PC-3 (cell line): Measurements from ENCODE around the gene USH1G. TPM values are rescaled to one million over a fixed set of nuclear protein-coding genes. Genes with fewer than 3 reads are reported as not detected.

Experiments used
- ATAC-seq: fragments of 200-7000 bp; cut with Tn5 transposase; 2 replicates; pipeline ENCODE4 v1.9.1; 2020; ENCODE audit warnings: mild to moderate bottlenecking, moderate library complexity
- BruUV-seq: library from RNA; stranded (reverse); fragments of 400-500 nt; replicated peaks from 2 replicates; lab custom pipeline; 2021; lab: Mats Ljungman, UMichigan
- CTCF ChIA-PET: fragments of 300-600 bp; sonication (Branson Sonifier 250); formaldehyde crosslinking; loops from one replicate; lab custom pipeline; 2022; ENCODE audit warnings: antibody characterized with exemption; lab: Charles Lee
- POLR2A ChIA-PET: fragments of 300-600 bp; sonication (Branson Sonifier 250); formaldehyde crosslinking; loops from one replicate; lab custom pipeline; 2022; ENCODE audit warnings: antibody characterized with exemption; ENCODE audit not compliant: unreplicated experiment; lab: Charles Lee
- DNase-seq: peaks from one replicate; pipeline ENCODE4 v3.0.0-alpha.2; 2015
- H2AFZ ChIP-seq: fragments of 300-600 bp; sonication (generic); 2 replicates; pipeline ENCODE4 v1.6.0; 2016; ENCODE audit warnings: antibody characterized with exemption, low read length
- H3F3A ChIP-seq: fragments of 300-600 bp; sonication (generic); one replicate; pipeline ENCODE4 v1.6.0; 2017; ENCODE audit warnings: antibody characterized with exemption, low read length, control low read depth, mild to moderate bottlenecking; ENCODE audit not compliant: unreplicated experiment
- H3K27ac ChIP-seq: fragments of 300-600 bp; sonication (generic); 2 replicates; pipeline ENCODE4 v1.5.1; 2016; ENCODE audit warnings: mild to moderate bottlenecking, low read length
- H3K27me3 ChIP-seq: fragments of 300-600 bp; sonication (generic); 2 replicates; pipeline ENCODE4 v1.6.1; 2016; ENCODE audit warnings: low read length, mixed read lengths
- H3K36me3 ChIP-seq: fragments of 300-600 bp; sonication (generic); 2 replicates; pipeline ENCODE4 v1.6.1; 2016; ENCODE audit warnings: low read depth, mixed run types, low read length, mixed read lengths
- H3K4me1 ChIP-seq: fragments of 300-600 bp; sonication (generic); 2 replicates; pipeline ENCODE4 v1.5.1; 2016; ENCODE audit warnings: low read length; ENCODE audit not compliant: insufficient read depth
- H3K4me2 ChIP-seq: fragments of 300-600 bp; sonication (generic); 2 replicates; pipeline ENCODE4 v1.6.0; 2016; ENCODE audit warnings: low read length
- H3K4me3 ChIP-seq: fragments of 300-600 bp; sonication (generic); 2 replicates; pipeline ENCODE4 v1.5.1; 2016; ENCODE audit warnings: mild to moderate bottlenecking, low read length, mixed read lengths
- H3K79me2 ChIP-seq: fragments of 300-600 bp; sonication (generic); 2 replicates; pipeline ENCODE4 v1.6.1; 2017; ENCODE audit warnings: low read length, mixed read lengths
- H3K9ac ChIP-seq: fragments of 300-600 bp; sonication (generic); 2 replicates; pipeline ENCODE4 v1.6.0; 2016; ENCODE audit warnings: mild to moderate bottlenecking, low read length
- H3K9me2 ChIP-seq: fragments of 300-600 bp; sonication (generic); replicated peaks from 2 replicates; pipeline ENCODE4 v1.6.1; 2016; ENCODE audit warnings: mixed run types, low read length, mixed read lengths
- H3K9me3 ChIP-seq: fragments of 300-600 bp; sonication (generic); 2 replicates; pipeline ENCODE4 v1.6.1; 2016; ENCODE audit warnings: low read length, mixed read lengths
- H4K20me1 ChIP-seq: fragments of 300-600 bp; sonication (generic); 2 replicates; pipeline ENCODE4 v1.6.1; 2016; ENCODE audit warnings: low read length, mixed read lengths
- CTCF ChIP-seq: fragments of 300-600 bp; sonication (generic); conservative IDR thresholded peaks from 2 replicates; pipeline ENCODE4 v1.5.1; 2017; ENCODE audit warnings: antibody characterized with exemption, low read depth, mild to moderate bottlenecking, low read length
- EZH2 ChIP-seq: fragments of 300-600 bp; sonication (generic); IDR thresholded peaks from one replicate; pipeline ENCODE4 v1.6.1; 2017; ENCODE audit warnings: antibody characterized with exemption, mild to moderate bottlenecking, low read length; ENCODE audit not compliant: unreplicated experiment
- EZH2phosphoT487 ChIP-seq: fragments of 300-600 bp; sonication (generic); IDR thresholded peaks from 2 replicates; pipeline ENCODE4 v1.6.1; 2018; ENCODE audit warnings: mild to moderate bottlenecking, antibody characterized with exemption, low read length, borderline replicate concordance
- intact Hi-C: fragments of 100-400 bp; cut with micrococcal nuclease; formaldehyde crosslinking; loops from 2 replicates; pipeline ENCODE4 v1.9.0; 2023
- total RNA-seq: library from RNA; depleted of rRNA; stranded (reverse); fragments of >200 nt; gene quantifications from 2 replicates; pipeline ENCODE4 v1.2.3, GENCODE V29; 2014

Gene USH1G
- total RNA-seq, 1 experiment from 2014 or later: 0.04 TPM

GRCh38 chr17:74951065-74951464, 28.0 kb upstream of the USH1G start:
- no peak for DNase-seq
- no peak overlapping the region for H2AFZ ChIP-seq
- H3K4me1 ChIP-seq: peaks cover 5% of the 10 kb centered on the region; the same call in 1 of the 2 replicates
- no peak overlapping the region for H3K4me3 ChIP-seq
- ChIA-PET POLR2A (no interaction called here), CTCF (no interaction called here)
- H4K20me1 ChIP-seq: no peaks in the 10 kb centered on the region
- no peaks in the 10 kb centered on the region for H3K79me2 ChIP-seq
- ATAC-seq: no peak
- no peaks in the 10 kb centered on the region for H3K9me2 ChIP-seq
- intact Hi-C loops: no loop called here
- TSS peak; percentile 38 for BruUV-seq
- no peaks in the 10 kb centered on the region for H3K36me3 ChIP-seq
- H3K27me3 ChIP-seq: no peaks in the 10 kb centered on the region
- TF ChIP-seq CTCF (no peak), EZH2phosphoT487 (no peak), EZH2 (no peak)
- no peaks in the 10 kb centered on the region for H3F3A ChIP-seq
- H3K9ac ChIP-seq: no peak overlapping the region
- no peak overlapping the region for H3K4me2 ChIP-seq
- H3K27ac ChIP-seq: no peak overlapping the region
- no peaks in the 10 kb centered on the region for H3K9me3 ChIP-seq

DNA sequence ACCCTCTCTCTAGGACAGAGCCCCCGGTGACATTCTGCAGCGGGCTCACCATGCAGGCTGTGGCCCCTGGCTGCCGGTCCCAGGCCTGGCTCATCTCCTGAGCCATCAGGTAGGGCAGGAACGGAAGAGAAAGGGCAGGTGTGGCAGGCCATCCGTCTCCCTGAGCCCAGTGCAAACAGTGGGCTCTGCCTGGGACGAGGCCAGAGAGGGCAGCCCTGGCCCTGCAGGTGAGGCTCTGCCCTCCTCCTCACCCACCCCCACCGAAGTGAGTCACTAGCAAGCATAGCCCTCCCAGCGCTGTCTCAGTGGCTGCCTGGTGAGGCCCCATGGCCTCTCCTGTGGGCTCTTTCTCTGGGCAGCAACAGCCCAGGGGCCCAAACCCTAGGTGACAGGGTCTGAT, 27.2 kb upstream of the USH1G start:
- CTCF ChIA-PET: no interaction called here
- ATAC-seq: peak; percentile 45
- Histone ChIP-seq H3K9me3 (no peaks in the 10 kb centered on the region), H3F3A (no peaks in the 10 kb centered on the region), H3K4me2 (no peak overlapping the region), H3K4me1 (peaks cover 10% of the 10 kb centered on the region; the same call in 1 of the 2 replicates), H4K20me1 (no peaks in the 10 kb centered on the region), H3K27me3 (no peaks in the 10 kb centered on the region), H3K9ac (no peak overlapping the region), H2AFZ (no peak overlapping the region), H3K9me2 (no peaks in the 10 kb centered on the region), H3K4me3 (no peak overlapping the region), H3K79me2 (no peaks in the 10 kb centered on the region), H3K36me3 (no peaks in the 10 kb centered on the region), H3K27ac (no peak overlapping the region)
- no TSS peak for BruUV-seq
- TF ChIP-seq CTCF (no peak), EZH2 (no peak), EZH2phosphoT487 (no peak)
- POLR2A ChIA-PET: no interaction called here
- intact Hi-C loops: no loop called here
- peak; percentile 33 for DNase-seq

DNA sequence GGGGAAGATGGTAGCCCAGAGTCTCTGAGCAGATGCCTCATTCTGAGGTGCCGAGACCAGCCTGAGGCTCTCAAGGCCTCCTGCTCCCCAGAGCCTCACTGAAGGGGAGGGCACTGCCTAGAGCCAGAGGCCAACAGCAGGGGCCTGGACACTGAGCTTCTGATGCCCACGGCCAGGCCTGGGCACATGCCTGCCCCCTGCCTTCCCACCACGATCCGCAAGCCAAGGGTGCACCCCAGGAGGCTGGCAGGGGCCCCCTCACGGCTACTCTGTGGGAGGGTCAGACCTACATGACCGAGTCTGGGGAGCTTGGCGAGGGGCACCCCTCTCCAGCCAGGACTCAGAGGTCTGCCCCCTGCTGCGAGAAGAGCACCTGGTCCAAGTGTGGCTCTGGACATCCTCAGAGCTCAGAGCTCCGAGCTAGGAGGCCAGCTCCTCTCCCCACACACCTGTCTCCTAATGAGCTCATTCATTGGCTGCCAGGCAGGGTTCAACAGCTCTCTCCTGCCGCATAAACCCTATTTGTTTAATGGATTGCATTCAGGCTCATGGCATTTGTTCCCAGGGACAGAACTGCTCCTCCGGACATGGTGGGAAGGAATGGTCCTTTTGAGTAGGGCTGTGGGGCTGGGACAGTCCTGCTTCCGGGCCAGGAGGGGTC, 26.5 kb upstream of the USH1G start:
- peak; percentile 14; the same call in 1 of the 2 replicates for ATAC-seq
- intact Hi-C loops: no loop called here
- Histone ChIP-seq H4K20me1 (no peaks in the 10 kb centered on the region), H3K4me2 (no peak overlapping the region), H3K36me3 (no peaks in the 10 kb centered on the region), H3K9ac (no peak overlapping the region), H3F3A (no peaks in the 10 kb centered on the region), H3K4me1 (peaks cover 14% of the 10 kb centered on the region), H3K27ac (no peak overlapping the region), H3K4me3 (no peak overlapping the region), H3K9me3 (no peaks in the 10 kb centered on the region), H2AFZ (no peak overlapping the region), H3K9me2 (no peaks in the 10 kb centered on the region), H3K27me3 (no peaks in the 10 kb centered on the region), H3K79me2 (no peaks in the 10 kb centered on the region)
- BruUV-seq: no TSS peak
- no peak for DNase-seq
- ChIA-PET POLR2A (no interaction called here), CTCF (no interaction called here)
- no peak for TF ChIP-seq CTCF
- TF ChIP-seq EZH2: no peak
- no peak for TF ChIP-seq EZH2phosphoT487
